GM21619 (cell line): Measurements from ENCODE around the gene TMEM41B.
"Not testable (repeated sequence)": the region's sequence is repeated elsewhere in the genome, so short reads cannot be mapped to it uniquely, and the experiment has no call there.

Experiments used
- ATAC-seq: cut with Tn5 transposase; IDR thresholded peaks from one replicate; pipeline ENCODE4 v1.9.1; 2021; ENCODE audit not compliant: unreplicated experiment

Gene TMEM41B

DNA sequence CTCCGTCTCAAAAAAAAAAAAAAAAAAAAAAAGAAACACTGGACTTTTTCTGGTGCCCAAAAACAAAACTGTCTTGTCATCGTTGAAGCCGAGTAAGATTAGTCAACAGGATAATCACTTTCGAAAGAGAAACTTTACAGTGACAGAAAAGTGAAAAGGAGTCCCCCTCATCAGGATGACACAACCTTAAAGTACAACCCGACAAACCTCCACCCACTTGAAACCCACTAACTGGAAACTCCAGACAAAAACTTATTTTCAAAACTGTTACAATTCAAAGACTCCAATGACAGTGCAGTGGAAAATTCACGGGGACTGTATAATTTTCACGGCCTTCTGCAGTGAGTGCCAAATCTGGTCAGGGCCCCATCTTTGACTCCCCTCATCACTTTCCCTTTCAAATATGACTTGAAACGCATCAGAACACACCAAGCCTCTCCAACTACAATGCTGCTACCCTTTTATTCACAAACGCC, 50.5 kb downstream of the TMEM41B start:
- peak; percentile 64 for ATAC-seq

DNA sequence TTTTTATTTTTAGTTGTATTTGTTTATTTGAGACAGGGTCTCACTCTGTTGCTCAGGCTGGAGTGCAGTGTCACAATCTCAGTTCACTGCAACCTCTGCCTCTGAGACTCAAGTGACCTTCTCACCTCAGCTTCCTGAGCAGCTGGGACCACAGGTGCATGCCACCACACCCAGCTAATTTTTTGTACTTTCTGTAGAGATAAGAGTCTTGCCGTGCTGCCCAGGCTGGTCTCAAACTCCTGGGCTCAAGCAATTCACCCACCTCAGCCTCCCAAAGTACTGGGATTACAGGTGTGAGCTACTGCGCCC, 53.6 kb downstream of the TMEM41B start:
- not testable (repeated sequence) for ATAC-seq

DNA sequence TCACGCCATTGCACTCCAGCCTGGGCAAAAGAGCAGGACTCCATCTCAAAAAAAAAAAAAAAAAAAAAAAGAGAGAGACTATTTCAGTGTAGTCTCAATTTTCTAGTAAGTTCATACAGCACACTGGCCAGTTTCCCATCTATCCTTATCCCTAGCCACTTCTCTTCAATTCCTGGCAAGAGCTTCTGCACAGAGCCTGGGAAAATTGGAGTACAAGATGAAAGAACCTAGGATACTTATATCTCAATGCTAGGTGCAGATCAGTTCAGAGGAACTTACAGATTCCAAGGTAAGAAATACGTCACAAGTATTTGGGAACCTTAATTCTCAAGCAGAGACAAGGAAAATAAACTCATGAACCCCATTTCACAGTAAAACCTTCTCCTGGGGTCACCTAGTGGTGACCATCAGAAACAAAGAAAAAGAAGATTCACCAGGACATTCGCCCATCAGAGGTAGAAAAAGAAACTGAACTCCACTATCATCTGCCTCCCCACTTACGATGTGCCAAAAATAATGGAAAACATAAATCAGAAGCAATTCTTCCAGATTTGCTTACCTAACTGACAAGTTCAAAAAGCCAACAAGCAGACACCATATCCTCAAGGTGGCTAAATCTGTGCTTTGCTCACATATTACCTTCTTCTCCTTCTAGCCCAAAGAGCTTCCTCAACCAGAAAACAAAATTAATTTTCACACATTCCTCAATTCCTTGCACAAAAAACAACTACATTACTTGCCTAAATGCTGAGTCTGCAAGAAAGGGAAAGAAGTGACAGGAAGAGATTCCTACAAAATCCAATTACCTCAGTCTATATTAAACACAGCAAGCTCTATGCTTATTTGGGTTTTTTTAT, 54.2 kb downstream of the TMEM41B start:
- ATAC-seq: no peak

DNA sequence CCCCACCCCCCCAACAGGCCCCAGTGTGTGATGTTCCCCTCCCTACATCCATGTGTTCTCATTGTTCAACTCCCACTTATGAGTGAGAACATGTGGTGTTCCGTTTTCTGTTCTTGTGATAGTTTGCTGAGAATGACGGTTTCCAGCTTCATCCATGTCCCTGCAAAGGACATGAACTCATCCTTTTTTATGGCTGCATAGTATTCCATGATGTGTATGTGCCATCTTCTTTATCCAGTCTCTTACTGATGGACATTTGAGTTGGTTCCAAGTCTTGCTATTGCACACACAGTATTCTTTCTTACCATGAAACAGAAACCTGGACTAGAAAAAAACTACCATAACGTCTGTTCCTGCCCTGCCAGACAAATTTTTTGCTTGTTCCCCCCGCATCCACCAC, 56.1 kb downstream of the TMEM41B start:
- ATAC-seq: not testable (repeated sequence)

DNA sequence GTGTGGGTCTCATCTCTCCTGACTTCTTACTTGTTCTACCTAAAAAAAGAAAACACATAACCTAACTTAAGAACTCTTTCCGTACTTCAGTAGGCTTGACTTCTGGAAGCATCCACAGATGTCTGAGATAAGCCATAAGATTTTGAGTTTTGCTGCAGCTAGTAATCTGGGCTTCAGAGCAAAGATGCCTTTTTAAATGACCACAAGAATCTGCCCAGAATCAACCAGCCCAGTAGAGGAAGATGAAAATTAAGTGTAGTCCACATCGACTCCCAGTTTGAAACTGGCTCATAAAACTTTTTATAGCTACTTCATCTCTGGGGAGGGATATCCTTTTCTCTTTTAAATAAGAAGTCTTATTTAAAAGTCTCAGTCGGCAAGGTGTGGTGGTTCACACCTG, 60.0 kb downstream of the TMEM41B start:
- no peak for ATAC-seq

DNA sequence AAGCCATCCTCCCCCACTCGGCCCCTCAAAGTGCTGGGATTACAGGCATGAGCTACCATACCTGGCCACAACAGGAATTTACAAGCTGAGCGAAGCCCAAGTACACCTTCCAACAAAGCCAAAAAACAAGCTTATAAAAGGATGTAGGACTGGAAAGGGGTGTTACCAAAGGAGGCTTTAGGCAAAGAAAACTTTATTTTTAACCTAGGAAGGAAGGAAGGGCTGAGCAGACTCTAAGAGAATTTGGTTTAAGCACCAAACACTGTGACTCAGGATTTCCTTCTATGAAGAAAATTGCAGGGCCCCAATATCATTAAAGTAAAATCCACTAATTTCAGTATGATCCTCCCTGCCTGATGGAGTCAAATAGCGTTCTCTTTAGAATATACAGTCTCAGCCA, 61.3 kb downstream of the TMEM41B start:
- ATAC-seq: no peak

DNA sequence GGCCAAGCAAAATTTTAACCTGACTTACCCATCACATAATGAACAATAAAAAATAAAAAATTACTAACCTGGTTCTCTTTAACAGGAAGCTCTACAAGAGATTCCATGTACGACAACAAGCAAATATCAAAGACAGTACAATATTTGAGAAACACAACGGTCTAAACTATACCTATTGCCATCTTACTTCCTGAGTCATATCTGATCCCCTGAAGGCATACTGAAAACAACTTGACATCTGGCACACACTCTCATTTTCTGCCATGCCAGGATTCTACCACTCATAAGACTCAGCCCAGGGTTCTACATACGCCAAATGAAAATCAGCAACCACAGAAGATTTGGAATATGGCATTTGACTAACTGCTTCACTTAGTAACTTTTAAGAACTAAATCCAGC, 63.1 kb downstream of the TMEM41B start:
- ATAC-seq: no peak

DNA sequence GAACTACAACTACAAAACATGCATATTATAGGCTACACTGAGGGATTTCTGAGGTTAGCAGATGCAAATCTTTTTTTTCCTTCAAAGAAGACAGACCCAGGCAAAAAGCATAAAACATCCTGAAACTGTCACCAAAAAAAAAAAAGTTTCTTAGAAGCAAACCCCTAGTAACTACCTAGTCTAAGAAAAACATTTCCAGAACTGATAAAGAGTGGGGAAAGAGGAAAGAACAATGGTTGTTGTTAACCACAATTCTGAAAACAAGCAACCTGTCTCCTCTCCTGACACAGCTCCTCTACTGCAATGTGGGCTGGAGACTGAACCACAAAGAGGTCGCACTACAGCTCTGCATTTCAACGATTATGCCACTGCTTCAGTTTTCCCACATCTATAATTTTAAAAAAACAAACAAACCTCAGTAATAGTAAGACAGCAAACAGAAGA, 64.2 kb downstream of the TMEM41B start:
- peak; percentile 73 for ATAC-seq

DNA sequence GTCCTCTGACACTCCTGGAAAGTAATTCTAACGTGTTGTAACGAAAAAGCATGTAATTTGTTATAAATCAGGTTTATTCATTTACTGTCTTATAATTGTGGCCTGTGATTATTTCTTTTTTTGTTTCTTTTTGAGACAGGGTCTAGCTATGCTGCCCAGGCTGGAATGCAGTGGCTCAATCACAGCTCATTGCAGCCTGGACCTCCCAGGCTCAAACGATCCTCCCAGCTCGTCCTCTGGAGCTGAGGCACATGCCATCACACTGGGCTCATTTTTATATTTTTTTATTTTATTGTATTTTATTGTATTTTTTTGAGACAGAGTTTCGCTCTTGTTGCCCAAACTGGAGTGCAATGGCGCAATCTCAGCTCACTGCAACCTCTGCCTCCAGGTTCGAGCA, 65.1 kb downstream of the TMEM41B start:
- ATAC-seq: no peak

DNA sequence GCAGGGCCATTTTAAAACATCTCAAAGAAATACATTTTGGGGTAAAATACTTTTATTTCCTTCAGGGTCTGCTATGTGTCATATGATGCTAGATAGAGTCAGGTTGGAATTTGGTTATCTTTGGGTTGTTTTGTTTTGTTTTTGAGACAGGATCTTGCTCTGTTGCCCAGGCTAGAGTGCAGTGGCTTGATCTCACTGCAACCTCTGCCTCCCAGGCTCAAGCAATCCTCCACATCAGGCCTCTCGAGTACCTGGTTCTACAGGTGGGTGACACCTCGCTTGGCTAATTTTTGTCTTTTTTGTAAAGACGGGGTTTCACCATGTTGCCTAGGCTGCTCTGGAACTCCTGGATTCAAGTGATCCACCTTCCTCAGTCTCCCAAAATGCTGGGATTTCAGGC, 66.5 kb downstream of the TMEM41B start:
- no peak for ATAC-seq

DNA sequence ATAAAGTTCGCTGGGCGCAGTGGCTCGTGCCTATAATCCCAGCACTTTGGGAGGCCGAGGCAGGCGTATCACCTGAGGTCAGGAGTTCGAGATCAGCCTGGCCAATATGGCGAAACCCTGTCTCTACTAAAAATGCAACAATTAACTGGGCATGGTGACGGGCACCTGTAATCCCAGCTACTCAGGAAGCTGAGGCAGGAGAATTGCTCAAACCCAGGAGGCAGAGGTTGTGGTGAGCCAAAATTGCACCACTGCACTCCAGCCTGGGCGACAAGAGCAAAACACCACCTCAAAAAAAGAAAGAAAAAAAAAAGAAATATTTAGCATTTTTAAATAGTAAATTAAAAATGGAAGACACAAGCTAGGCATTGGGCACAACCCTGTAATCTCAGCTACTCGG, 78.2 kb downstream of the TMEM41B start:
- not testable (repeated sequence) for ATAC-seq

DNA sequence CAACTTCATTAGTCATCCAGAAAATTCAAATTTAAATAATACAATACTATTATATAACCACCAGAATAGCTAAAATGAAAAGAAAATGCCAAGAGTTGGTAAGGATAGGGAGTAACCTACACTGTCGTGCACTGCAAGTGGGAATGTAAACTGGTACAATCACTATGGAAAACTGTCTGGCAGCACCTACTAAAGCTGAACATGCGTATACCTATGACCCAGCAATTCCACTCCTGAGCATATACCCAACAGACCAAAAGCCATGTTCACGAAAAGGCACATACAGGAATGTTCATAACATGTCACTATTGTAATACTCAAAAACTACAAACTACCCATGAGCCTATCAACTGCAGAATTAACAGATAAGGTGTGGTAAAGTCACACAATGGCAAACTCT, 81.9 kb downstream of the TMEM41B start:
- ATAC-seq: no peak

DNA sequence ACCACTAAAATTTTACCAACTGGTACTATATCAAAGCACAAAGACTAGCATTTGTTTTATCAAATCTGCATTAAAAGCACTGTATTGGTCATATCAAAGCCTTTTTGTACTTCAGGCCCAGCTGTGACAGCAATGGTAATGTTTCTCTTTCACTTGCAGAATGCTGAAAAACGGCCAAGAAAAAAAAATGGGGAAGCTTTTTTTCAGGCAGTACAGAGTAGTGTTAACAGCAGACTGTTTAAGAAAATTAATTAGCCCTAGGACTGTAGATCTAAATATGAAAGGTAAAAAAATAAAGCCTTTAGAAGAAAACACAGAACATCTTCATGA, 82.6 kb downstream of the TMEM41B start:
- ATAC-seq: no peak
